ENCODE measurements around the gene UPF3A.

Gene UPF3A

GRCh38 chr13:114268344-114269280 lies 12.8 kb upstream of the UPF3A start:
- H2BK12ac ChIP-seq (ENCODE audit: low read length): no peak overlapping the region
- no peak overlapping the region for H4K8ac ChIP-seq (ENCODE audit: low read depth, low read length)
- no peak for DNase-seq (ENCODE audit: low spot score)
- H3K9ac ChIP-seq (ENCODE audit: low read depth, low read length, poor library complexity): no peak overlapping the region
- peaks cover 43 to 91% of the 10 kb centered on the region in 2 donors for H3K36me3 ChIP-seq (replicated peaks in 1 of 2; ENCODE audit: control insufficient read depth in 2 of 2, insufficient read depth in 2 of 2, low read length in 2 of 2)
- no peak overlapping the region for H3K23ac ChIP-seq (ENCODE audit: low read depth, low read length, poor library complexity)
- H4K91ac ChIP-seq (ENCODE audit: low read depth, low read length, poor library complexity): no peak overlapping the region
- no peak overlapping the region for H3K4ac ChIP-seq (ENCODE audit: low read length)
- no peaks in the 10 kb centered on the region for H3K27me3 ChIP-seq (ENCODE audit: control insufficient read depth in 3 of 3, insufficient read depth in 3 of 3, low read depth in 1 of 3, low read length in 3 of 3)
- no peaks in the 10 kb centered on the region for H3K79me1 ChIP-seq (ENCODE audit: low read depth, low read length)
- H3K4me2 ChIP-seq (ENCODE audit: insufficient read depth, low read length, poor library complexity, severe bottlenecking): no peak overlapping the region
- no peak overlapping the region for H2BK15ac ChIP-seq (ENCODE audit: low read length)
- H3K27ac ChIP-seq (replicated peaks; ENCODE audit: low read length): no peak overlapping the region
- H3K4me3 ChIP-seq (ENCODE audit: low read length in 2 of 2): no peak overlapping the region
- no peak overlapping the region for H2BK5ac ChIP-seq (ENCODE audit: low read length)
- peaks cover 3 to 10% of the 10 kb centered on the region in 2 donors for H3K9me3 ChIP-seq (replicated peaks in 1 of 2; ENCODE audit: control insufficient read depth in 2 of 2, insufficient read depth in 1 of 2, low read depth in 1 of 2, low read length in 2 of 2)
- H3K18ac ChIP-seq (ENCODE audit: low read length): no peak overlapping the region
- no peak overlapping the region for H2AK5ac ChIP-seq (ENCODE audit: low read depth, low read length)
- no peak overlapping the region for H3K14ac ChIP-seq (ENCODE audit: low read length)
- H3K4me1 ChIP-seq (ENCODE audit: control insufficient read depth in 2 of 2, insufficient read depth in 1 of 2, low read depth in 1 of 2, low read length in 2 of 2): no peaks in the 10 kb centered on the region
- no peak overlapping the region for H2BK120ac ChIP-seq (ENCODE audit: low read depth, low read length)
- no CpG with 5 or more reads among the region's 6 CpGs for WGBS, 2 donors (ENCODE audit: extremely low coverage in 2 of 2, insufficient read length in 2 of 2, insufficient replicate concordance in 1 of 2)
- H2AFZ ChIP-seq (ENCODE audit: low read length): no peak overlapping the region

DNA sequence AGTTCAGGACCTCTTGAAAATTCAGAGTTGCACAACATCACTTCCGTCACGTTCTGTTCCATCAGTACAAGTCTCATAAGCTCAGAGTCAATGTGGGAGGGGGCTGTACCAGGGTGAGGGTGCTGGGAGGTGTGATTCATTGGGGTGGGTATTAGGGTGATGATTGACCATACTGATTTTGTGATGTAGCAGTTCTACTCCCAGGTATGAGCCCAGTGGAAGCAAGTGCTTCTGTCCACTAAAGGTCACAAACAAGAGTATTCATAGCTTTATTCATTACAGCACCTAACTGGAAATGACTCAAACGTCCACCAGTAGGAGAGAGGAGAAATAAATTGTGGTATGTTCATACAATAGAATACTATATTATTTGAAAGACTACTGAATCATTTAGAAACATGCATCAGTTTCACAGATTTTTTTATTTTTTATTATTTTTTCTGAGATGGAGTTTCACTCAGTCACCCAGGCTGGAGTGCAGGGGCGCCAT lies 12.1 kb upstream of the UPF3A start:
- Histone ChIP-seq H3K27ac (replicated peaks; ENCODE audit: low read length) (no peak overlapping the region), H3K27me3 (ENCODE audit: control insufficient read depth in 3 of 3, insufficient read depth in 3 of 3, low read depth in 1 of 3, low read length in 3 of 3) (no peaks in the 10 kb centered on the region), H3K23ac (ENCODE audit: low read depth, low read length, poor library complexity) (no peak overlapping the region), H3K9me3 (replicated peaks in 1 of 2; ENCODE audit: control insufficient read depth in 2 of 2, insufficient read depth in 1 of 2, low read depth in 1 of 2, low read length in 2 of 2) (peaks cover 3 to 10% of the 10 kb centered on the region in 2 donors), H2BK15ac (ENCODE audit: low read length) (no peak overlapping the region), H3K9ac (ENCODE audit: low read depth, low read length, poor library complexity) (no peak overlapping the region), H2BK5ac (ENCODE audit: low read length) (no peak overlapping the region), H3K79me1 (ENCODE audit: low read depth, low read length) (no peaks in the 10 kb centered on the region), H3K4ac (ENCODE audit: low read length) (no peak overlapping the region), H3K4me1 (ENCODE audit: control insufficient read depth in 2 of 2, insufficient read depth in 1 of 2, low read depth in 1 of 2, low read length in 2 of 2) (no peaks in the 10 kb centered on the region), H3K18ac (ENCODE audit: low read length) (no peak overlapping the region), H3K4me2 (ENCODE audit: insufficient read depth, low read length, poor library complexity, severe bottlenecking) (no peak overlapping the region), H3K4me3 (ENCODE audit: low read length in 2 of 2) (no peak overlapping the region), H2BK120ac (ENCODE audit: low read depth, low read length) (no peak overlapping the region), H2AK5ac (ENCODE audit: low read depth, low read length) (no peak overlapping the region), H2BK12ac (ENCODE audit: low read length) (no peak overlapping the region), H3K36me3 (replicated peaks in 1 of 2; ENCODE audit: control insufficient read depth in 2 of 2, insufficient read depth in 2 of 2, low read length in 2 of 2) (peaks cover 41 to 91% of the 10 kb centered on the region in 2 donors), H4K8ac (ENCODE audit: low read depth, low read length) (no peak overlapping the region), H2AFZ (ENCODE audit: low read length) (no peak overlapping the region), H4K91ac (ENCODE audit: low read depth, low read length, poor library complexity) (no peak overlapping the region), H3K14ac (ENCODE audit: low read length) (no peak overlapping the region)
- no CpG with 5 or more reads among the region's 4 CpGs for whole genome bisulfite sequencing, 2 donors (ENCODE audit: extremely low coverage in 2 of 2, insufficient read length in 2 of 2, insufficient replicate concordance in 1 of 2)
- DNase-seq (ENCODE audit: low spot score): no peak

GRCh38 chr13:114272977-114273376 lies 8.4 kb upstream of the UPF3A start:
- H3K9ac ChIP-seq (ENCODE audit: low read depth, low read length, poor library complexity): no peak overlapping the region
- H3K36me3 ChIP-seq (replicated peaks in 1 of 2; ENCODE audit: control insufficient read depth in 2 of 2, insufficient read depth in 2 of 2, low read length in 2 of 2): peaks cover 35 to 87% of the 10 kb centered on the region in 2 donors
- H3K79me1 ChIP-seq (ENCODE audit: low read depth, low read length): no peaks in the 10 kb centered on the region
- H3K4ac ChIP-seq (ENCODE audit: low read length): no peak overlapping the region
- no peak overlapping the region for H3K23ac ChIP-seq (ENCODE audit: low read depth, low read length, poor library complexity)
- no peak overlapping the region for H3K27ac ChIP-seq (replicated peaks; ENCODE audit: low read length)
- no peak overlapping the region for H2BK5ac ChIP-seq (ENCODE audit: low read length)
- H2AFZ ChIP-seq (ENCODE audit: low read length): no peak overlapping the region
- no peak overlapping the region for H4K8ac ChIP-seq (ENCODE audit: low read depth, low read length)
- DNase-seq (ENCODE audit: low spot score): no peak
- H3K9me3 ChIP-seq (replicated peaks in 1 of 2; ENCODE audit: control insufficient read depth in 2 of 2, insufficient read depth in 1 of 2, low read depth in 1 of 2, low read length in 2 of 2): peaks cover 3 to 10% of the 10 kb centered on the region in 2 donors
- no peaks in the 10 kb centered on the region for H3K27me3 ChIP-seq (ENCODE audit: control insufficient read depth in 3 of 3, insufficient read depth in 3 of 3, low read depth in 1 of 3, low read length in 3 of 3)
- H3K18ac ChIP-seq (ENCODE audit: low read length): no peak overlapping the region
- no peak overlapping the region for H3K4me2 ChIP-seq (ENCODE audit: insufficient read depth, low read length, poor library complexity, severe bottlenecking)
- no peak overlapping the region for H3K14ac ChIP-seq (ENCODE audit: low read length)
- H3K4me1 ChIP-seq (ENCODE audit: control insufficient read depth in 2 of 2, insufficient read depth in 1 of 2, low read depth in 1 of 2, low read length in 2 of 2): no peaks in the 10 kb centered on the region
- H2BK120ac ChIP-seq (ENCODE audit: low read depth, low read length): no peak overlapping the region
- WGBS, 2 donors (ENCODE audit: extremely low coverage in 2 of 2, insufficient read length in 2 of 2, insufficient replicate concordance in 1 of 2): no CpG with 5 or more reads among the region's 2 CpGs
- H4K91ac ChIP-seq (ENCODE audit: low read depth, low read length, poor library complexity): no peak overlapping the region
- H2BK12ac ChIP-seq (ENCODE audit: low read length): no peak overlapping the region
- no peak overlapping the region for H3K4me3 ChIP-seq (ENCODE audit: low read length in 2 of 2)
- no peak overlapping the region for H2BK15ac ChIP-seq (ENCODE audit: low read length)
- H2AK5ac ChIP-seq (ENCODE audit: low read depth, low read length): no peak overlapping the region

GRCh38 chr13:114275304-114275703 lies 6.1 kb upstream of the UPF3A start:
- H2AK5ac ChIP-seq (ENCODE audit: low read depth, low read length): no peak overlapping the region
- no peak overlapping the region for H2BK5ac ChIP-seq (ENCODE audit: low read length)
- no peak overlapping the region for H3K4me3 ChIP-seq (ENCODE audit: low read length in 2 of 2)
- H2BK15ac ChIP-seq (ENCODE audit: low read length): no peak overlapping the region
- no peak overlapping the region for H3K18ac ChIP-seq (ENCODE audit: low read length)
- no peak overlapping the region for H3K27ac ChIP-seq (replicated peaks; ENCODE audit: low read length)
- no peaks in the 10 kb centered on the region for H3K79me1 ChIP-seq (ENCODE audit: low read depth, low read length)
- peaks cover 21 to 74% of the 10 kb centered on the region in 2 donors for H3K36me3 ChIP-seq (replicated peaks in 1 of 2; ENCODE audit: control insufficient read depth in 2 of 2, insufficient read depth in 2 of 2, low read length in 2 of 2)
- H3K9me3 ChIP-seq (replicated peaks in 1 of 2; ENCODE audit: control insufficient read depth in 2 of 2, insufficient read depth in 1 of 2, low read depth in 1 of 2, low read length in 2 of 2): no peaks in the 10 kb centered on the region
- H2AFZ ChIP-seq (ENCODE audit: low read length): no peak overlapping the region
- H3K23ac ChIP-seq (ENCODE audit: low read depth, low read length, poor library complexity): no peak overlapping the region
- H3K4me2 ChIP-seq (ENCODE audit: insufficient read depth, low read length, poor library complexity, severe bottlenecking): no peak overlapping the region
- H3K4ac ChIP-seq (ENCODE audit: low read length): no peak overlapping the region
- no peak overlapping the region for H3K14ac ChIP-seq (ENCODE audit: low read length)
- WGBS, 2 donors (ENCODE audit: extremely low coverage in 2 of 2, insufficient read length in 2 of 2, insufficient replicate concordance in 1 of 2): no CpG with 5 or more reads among the region's 7 CpGs
- H3K9ac ChIP-seq (ENCODE audit: low read depth, low read length, poor library complexity): no peak overlapping the region
- no peak overlapping the region for H4K91ac ChIP-seq (ENCODE audit: low read depth, low read length, poor library complexity)
- no peak for DNase-seq (ENCODE audit: low spot score)
- H3K4me1 ChIP-seq (ENCODE audit: control insufficient read depth in 2 of 2, insufficient read depth in 1 of 2, low read depth in 1 of 2, low read length in 2 of 2): peaks cover 0 to 2% of the 10 kb centered on the region in 2 donors
- H2BK120ac ChIP-seq (ENCODE audit: low read depth, low read length): no peak overlapping the region
- H3K27me3 ChIP-seq (ENCODE audit: control insufficient read depth in 3 of 3, insufficient read depth in 3 of 3, low read depth in 1 of 3, low read length in 3 of 3): no peaks in the 10 kb centered on the region
- no peak overlapping the region for H2BK12ac ChIP-seq (ENCODE audit: low read length)
- no peak overlapping the region for H4K8ac ChIP-seq (ENCODE audit: low read depth, low read length)
